Astrocyte of the cerebellum (primary cell): ENCODE results near the gene ACAP1.

Source experiments
- DNase-seq: peaks from one replicate; pipeline ENCODE4 v3.0.0-alpha.2; 2011; ENCODE audit warnings: low read depth
- H3K4me3 ChIP-seq: 2 replicates; pipeline ENCODE4 v1.5.1; 2011; ENCODE audit warnings: mild to moderate bottlenecking, low read depth, low read length, moderate library complexity
- in situ Hi-C: cut with HindIII; loops from 2 replicates; pipeline ENCODE4 v1.10.0; 2017; ENCODE audit warnings: low sequenced_read_pairs
- TF ChIP-seq, protein P1 (sequence below): IDR thresholded peaks from 2 replicates; pipeline ENCODE4 v1.5.1; 2012; ENCODE audit warnings: low read length, low read depth, moderate library complexity, mild to moderate bottlenecking; ENCODE audit errors: missing control alignments

ACAP1 gene

GRCh38 chr17:7292729-7293128, 43.6 kb upstream of the ACAP1 start:
- TF ChIP-seq, protein P1, sequence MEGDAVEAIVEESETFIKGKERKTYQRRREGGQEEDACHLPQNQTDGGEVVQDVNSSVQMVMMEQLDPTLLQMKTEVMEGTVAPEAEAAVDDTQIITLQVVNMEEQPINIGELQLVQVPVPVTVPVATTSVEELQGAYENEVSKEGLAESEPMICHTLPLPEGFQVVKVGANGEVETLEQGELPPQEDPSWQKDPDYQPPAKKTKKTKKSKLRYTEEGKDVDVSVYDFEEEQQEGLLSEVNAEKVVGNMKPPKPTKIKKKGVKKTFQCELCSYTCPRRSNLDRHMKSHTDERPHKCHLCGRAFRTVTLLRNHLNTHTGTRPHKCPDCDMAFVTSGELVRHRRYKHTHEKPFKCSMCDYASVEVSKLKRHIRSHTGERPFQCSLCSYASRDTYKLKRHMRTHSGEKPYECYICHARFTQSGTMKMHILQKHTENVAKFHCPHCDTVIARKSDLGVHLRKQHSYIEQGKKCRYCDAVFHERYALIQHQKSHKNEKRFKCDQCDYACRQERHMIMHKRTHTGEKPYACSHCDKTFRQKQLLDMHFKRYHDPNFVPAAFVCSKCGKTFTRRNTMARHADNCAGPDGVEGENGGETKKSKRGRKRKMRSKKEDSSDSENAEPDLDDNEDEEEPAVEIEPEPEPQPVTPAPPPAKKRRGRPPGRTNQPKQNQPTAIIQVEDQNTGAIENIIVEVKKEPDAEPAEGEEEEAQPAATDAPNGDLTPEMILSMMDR = no peak
- no peak overlapping the region for H3K4me3 ChIP-seq
- in situ Hi-C loops = no loop called here
- no peak for DNase-seq

DNA sequence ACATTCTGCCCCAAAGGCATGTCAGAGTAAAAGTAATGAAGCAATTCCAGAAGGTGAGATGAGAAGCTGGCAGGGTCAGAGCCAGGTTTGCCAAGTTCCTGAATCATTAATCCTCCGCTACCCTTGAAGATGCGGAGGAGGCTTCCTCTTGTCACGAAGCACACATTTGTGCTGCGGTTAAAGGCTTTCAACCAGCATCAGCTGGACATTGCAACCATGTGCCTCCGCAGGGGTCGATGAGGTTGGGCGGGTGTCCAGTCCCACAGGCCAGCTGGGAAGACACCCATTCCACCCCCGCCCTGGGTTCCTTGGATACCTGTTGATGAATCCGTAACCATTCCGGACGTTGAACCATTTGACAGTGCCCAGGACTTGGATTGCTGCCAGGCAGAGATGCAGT, 43.2 kb upstream of the ACAP1 start:
- in situ Hi-C loops = no loop called here
- no peak overlapping the region for H3K4me3 ChIP-seq
- DNase-seq = no peak
- TF ChIP-seq, protein P1 = no peak

DNA sequence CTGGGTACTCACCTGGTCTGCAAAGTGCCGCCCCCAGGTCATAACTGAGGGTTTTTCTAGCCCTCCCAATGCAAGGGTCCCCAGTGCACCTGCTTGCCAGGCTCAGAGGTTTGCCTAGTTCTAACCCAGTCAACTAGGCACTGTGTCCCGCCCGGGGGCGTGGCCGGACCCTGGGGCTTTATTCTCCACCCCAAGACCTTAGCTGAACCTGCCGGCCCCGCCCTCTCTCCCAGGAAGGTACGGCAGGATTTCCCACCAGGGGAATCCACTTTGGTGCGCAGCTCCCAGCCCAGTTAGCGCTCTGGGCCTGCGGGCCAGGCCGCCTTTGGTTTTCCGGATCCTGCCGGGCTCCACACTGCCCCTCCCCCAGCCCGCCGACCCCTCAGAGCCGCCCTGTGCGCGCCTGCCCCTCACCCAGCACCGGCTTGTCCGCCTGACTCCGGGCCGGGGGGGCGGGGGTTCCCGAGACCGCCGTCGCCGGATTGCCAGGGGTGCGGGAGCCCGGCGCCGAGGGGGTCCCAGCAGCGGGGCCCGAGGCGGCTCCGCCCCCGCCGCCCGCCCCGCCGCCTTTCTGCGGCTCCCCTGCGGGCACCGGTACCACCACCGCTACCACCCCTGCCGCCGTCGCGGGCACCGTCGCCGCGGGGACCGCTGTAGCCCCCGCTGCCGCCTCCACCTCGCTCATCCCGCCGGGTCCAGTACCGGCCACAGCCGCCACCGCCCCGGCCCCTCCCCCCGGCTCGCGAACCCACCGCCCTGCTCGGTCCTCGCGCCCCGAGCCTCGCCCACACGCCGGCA, 42.3 kb upstream of the ACAP1 start:
- TF ChIP-seq, protein P1 = no peak
- in situ Hi-C loops = no loop called here
- no peak overlapping the region for H3K4me3 ChIP-seq
- DNase-seq = no peak

- DNase-seq = no peak
- in situ Hi-C loops = no loop called here
- H3K4me3 ChIP-seq = no peak within 1 kb of the TSS
- TF ChIP-seq, protein P1 = no peak
These were observed 41.6 kb upstream of the ACAP1 start, which contains the start of gene YBX2 for GRCh38 chr17:7294614-7295153. Gene YBX2, minus strand, starts transcription at chr17:7294639. Its CDS starts 139 bp downstream, at chr17:7294500.

GRCh38 chr17:7295230-7296180, 40.8 kb upstream of the ACAP1 start:
- H3K4me3 ChIP-seq = no peak overlapping the region
- in situ Hi-C loops = no loop called here
- TF ChIP-seq, protein P1 = no peak
- no peak for DNase-seq

DNA sequence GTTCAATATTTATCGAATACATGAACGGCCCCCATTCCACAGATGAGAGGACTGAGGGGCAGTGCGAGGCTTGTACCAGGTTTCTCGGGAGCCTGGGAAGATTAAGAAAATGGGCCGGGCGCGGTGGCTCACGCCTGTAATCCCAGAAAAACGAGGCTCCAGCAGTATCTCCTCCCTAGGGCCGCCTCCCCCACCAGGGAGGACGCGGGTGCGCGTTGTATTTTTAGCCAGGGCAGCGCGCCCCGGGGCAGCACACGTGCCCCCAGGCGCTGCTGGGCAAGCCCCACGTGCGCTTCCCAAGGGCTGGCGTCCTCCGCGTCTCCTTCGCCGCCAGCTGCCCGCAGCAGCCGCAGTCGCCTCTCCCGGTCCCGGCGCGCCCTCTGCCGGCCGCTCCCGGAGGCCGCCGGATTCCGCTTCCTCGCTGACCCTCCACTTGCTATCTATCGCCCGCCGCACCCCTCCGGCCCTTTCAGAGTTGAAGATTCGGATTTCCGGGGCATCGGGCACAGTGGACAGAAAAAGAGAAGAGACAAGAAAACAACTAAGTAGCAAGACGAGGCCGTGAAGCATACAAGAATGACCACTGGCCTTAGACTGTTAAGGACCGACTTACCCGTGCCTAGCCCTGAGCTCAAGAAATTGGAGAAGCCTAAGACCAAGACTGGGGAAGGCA, 40.0 kb upstream of the ACAP1 start:
- in situ Hi-C loops = no loop called here
- H3K4me3 ChIP-seq = no peak overlapping the region
- TF ChIP-seq, protein P1 = peak; percentile 88
- peak; percentile 40 for DNase-seq
